ENCODE measurements around the gene C1RL. TPM values are rescaled to one million over a fixed set of nuclear protein-coding genes. Genes with fewer than 3 reads are reported as not detected.
"Not testable (repeated sequence)": the region's sequence is repeated elsewhere in the genome, so short reads cannot be mapped to it uniquely, and the experiment has no call there.

The C1RL gene
- total RNA-seq, 4 donors from 2014 or later: 39.6 to 261 (median 65.0) TPM

DNA sequence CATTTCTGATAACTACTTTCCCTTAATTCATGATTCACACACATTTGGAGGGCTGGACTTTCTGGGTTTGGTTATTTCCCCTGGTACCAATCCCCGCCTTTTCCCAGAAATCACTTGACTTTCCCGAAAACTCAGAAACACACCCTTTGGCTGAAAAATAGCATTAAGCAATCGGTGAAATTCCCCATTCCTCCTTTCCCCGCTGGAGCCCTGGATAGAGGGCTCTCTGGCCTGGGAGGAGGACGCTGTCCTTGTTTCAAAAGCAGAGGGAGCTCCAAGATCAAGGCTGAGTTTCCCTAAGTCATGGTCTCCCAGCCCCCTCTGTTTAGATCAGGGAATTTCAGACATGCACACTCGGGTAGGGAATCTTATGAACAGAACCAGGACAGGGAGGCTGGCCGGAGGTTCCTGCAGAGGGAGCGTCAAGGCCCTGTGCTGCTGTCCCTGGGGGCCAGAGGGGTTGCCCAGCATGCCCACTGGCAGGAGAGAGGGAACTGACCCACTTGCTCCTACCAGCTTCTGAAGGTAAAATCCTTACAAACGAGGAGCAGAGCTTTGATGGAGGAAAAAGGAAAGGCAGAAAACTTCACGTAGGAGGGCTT is 48.6 kb downstream of the C1RL start, which contains the start of gene C1S:
TSS of gene C1S (plus strand) at position 366 of the 602 bp plus-strand sequence. CDS start 1,195 bp downstream, outside the sequence.
- DNase-seq: peak; percentile 54
- in situ Hi-C loops (cut with MboI; ENCODE audit: low pct_ligation_motif_present in 1 of 4, low pct_unique_long_range_greater_than_20kb in 1 of 4, low sequenced_read_pairs in 3 of 4): no loop called here

GRCh38 chr12:7059780-7060179 is 49.2 kb downstream of the C1RL start:
- WGBS, 2 donors (ENCODE audit: low coverage in 1 of 2): 81 to 88% methylated on average over 4 of the region's 4 CpGs
- TF ChIP-seq POLR2AphosphoS5 (IDR thresholded peaks at IDR 0.05) (no peak), POLR2A (IDR thresholded peaks at IDR 0.05) (no peak), EP300 (IDR thresholded peaks at IDR 0.05; ENCODE audit: low read depth) (no peak)
- TF ChIP-seq, protein P1, sequence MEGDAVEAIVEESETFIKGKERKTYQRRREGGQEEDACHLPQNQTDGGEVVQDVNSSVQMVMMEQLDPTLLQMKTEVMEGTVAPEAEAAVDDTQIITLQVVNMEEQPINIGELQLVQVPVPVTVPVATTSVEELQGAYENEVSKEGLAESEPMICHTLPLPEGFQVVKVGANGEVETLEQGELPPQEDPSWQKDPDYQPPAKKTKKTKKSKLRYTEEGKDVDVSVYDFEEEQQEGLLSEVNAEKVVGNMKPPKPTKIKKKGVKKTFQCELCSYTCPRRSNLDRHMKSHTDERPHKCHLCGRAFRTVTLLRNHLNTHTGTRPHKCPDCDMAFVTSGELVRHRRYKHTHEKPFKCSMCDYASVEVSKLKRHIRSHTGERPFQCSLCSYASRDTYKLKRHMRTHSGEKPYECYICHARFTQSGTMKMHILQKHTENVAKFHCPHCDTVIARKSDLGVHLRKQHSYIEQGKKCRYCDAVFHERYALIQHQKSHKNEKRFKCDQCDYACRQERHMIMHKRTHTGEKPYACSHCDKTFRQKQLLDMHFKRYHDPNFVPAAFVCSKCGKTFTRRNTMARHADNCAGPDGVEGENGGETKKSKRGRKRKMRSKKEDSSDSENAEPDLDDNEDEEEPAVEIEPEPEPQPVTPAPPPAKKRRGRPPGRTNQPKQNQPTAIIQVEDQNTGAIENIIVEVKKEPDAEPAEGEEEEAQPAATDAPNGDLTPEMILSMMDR (IDR thresholded peaks at IDR 0.05): no peak
- Histone ChIP-seq H3K4me1 (peaks cover 0 to 20% (median 8%) of the 10 kb centered on the region in 4 donors), H3K9me3 (no peaks in the 10 kb centered on the region), H3K27me3 (no peaks in the 10 kb centered on the region), H3K36me3 (no peaks in the 10 kb centered on the region), H3K4me3 (no peak overlapping the region), H3K27ac (peak overlapping the region; percentile 66 to 85 (median 78))
- in situ Hi-C loops (cut with MboI; ENCODE audit: low pct_ligation_motif_present in 1 of 4, low pct_unique_long_range_greater_than_20kb in 1 of 4, low sequenced_read_pairs in 3 of 4): no loop called here
- intact Hi-C loops (cut with DNase I; ENCODE audit: low total_unique reads): loop anchor here (2.0 kb wide), 2 partner anchors 33 to 49 kb away; partner anchors contain the start of genes C1R and C1RL
- no peak for DNase-seq

More for the DNA sequence above, 48.6 kb downstream of the C1RL start, which contains the start of gene C1S:
- no peaks in the 10 kb centered on the region for H3K27me3 ChIP-seq
- peak within 1 kb of the TSS; percentile 72 to 85 (median 82) for H3K27ac ChIP-seq
- no peaks in the 10 kb centered on the region for H3K9me3 ChIP-seq
- intact Hi-C loops (cut with DNase I; ENCODE audit: low total_unique reads): loop anchor here (2.0 kb wide), 2 partner anchors 32 to 48 kb away; partner anchors contain the start of genes C1R and C1RL
- H3K36me3 ChIP-seq: no peaks in the 10 kb centered on the region
- peaks cover 0 to 20% (median 8%) of the 10 kb centered on the region in 4 donors for H3K4me1 ChIP-seq
- TF ChIP-seq POLR2A (IDR thresholded peaks at IDR 0.05) (peak; percentile 69), EP300 (IDR thresholded peaks at IDR 0.05; ENCODE audit: low read depth) (peak; percentile 65), POLR2AphosphoS5 (IDR thresholded peaks at IDR 0.05) (peak; percentile 71 to 77 (median 73))
- TF ChIP-seq, protein P1 (IDR thresholded peaks at IDR 0.05): peak; percentile 48 to 73 (median 62)
- peak within 1 kb of the TSS; percentile 14 to 49 (median 24) for H3K4me3 ChIP-seq
- 50% methylated on average over 2 to 10 of the region's 10 CpGs for WGBS, 2 donors (ENCODE audit: low coverage in 1 of 2)

- intact Hi-C loops (cut with DNase I; ENCODE audit: low total_unique reads): no loop called here
- H3K27ac ChIP-seq: no peak overlapping the region
- in situ Hi-C loops (cut with MboI; ENCODE audit: low pct_ligation_motif_present in 1 of 4, low pct_unique_long_range_greater_than_20kb in 1 of 4, low sequenced_read_pairs in 3 of 4): no loop called here
- DNase-seq: no peak
- no peaks in the 10 kb centered on the region for H3K27me3 ChIP-seq
- no peak overlapping the region for H3K4me3 ChIP-seq
- no peaks in the 10 kb centered on the region for H3K36me3 ChIP-seq
- WGBS, 2 donors (ENCODE audit: low coverage in 1 of 2): 93 to 95% methylated on average over 6 to 9 of the region's 9 CpGs
- peaks cover 0 to 20% (median 8%) of the 10 kb centered on the region in 4 donors for H3K4me1 ChIP-seq
- TF ChIP-seq POLR2A (IDR thresholded peaks at IDR 0.05) (no peak), POLR2AphosphoS5 (IDR thresholded peaks at IDR 0.05) (no peak)
- TF ChIP-seq, protein P1 (IDR thresholded peaks at IDR 0.05): no peak
- H3K9me3 ChIP-seq: no peaks in the 10 kb centered on the region
These were observed 50.1 kb downstream of the C1RL start for GRCh38 chr12:7058850-7059395.

DNA sequence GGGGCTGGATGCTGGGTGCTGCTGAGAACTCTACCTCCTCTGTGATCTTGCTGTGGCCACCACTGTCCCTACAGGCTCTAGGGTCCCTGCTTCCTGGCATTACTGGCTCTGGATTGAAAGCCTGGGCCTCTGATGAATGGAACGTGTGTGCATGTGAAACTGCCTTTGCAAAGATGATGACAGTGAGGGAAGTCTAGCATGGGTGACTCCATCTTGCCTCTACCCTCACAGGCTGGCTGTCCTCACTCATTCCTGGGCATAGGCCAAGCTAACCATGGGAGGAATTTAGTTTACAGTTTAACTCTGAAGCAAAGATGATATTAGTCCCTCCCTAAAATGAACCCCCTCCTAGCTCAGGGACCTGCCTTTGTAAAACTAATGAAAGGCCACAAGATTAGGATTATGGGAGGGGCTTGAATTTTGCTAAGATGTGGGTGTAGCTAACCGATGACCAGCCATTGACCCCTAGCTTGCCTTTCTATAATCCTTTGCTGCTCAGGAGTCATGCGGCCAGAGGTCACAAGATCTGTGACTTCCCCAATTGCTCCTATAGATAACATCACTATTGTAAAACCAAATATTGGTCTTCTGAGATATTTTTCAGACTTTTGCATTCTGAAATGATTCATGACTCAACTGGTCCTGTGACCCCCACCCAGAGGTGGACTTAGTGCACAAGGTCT is 50.7 kb downstream of the C1RL start:
- H3K4me1 ChIP-seq: peaks cover 0 to 14% (median 8%) of the 10 kb centered on the region in 4 donors
- no peak overlapping the region for H3K4me3 ChIP-seq
- H3K36me3 ChIP-seq: no peaks in the 10 kb centered on the region
- H3K27me3 ChIP-seq: peaks cover 2% of the 10 kb centered on the region
- WGBS, 2 donors (ENCODE audit: low coverage in 1 of 2): 85% methylated on average over 3 of the region's 3 CpGs; no CpG with 5 or more reads in 1 of the 2 donors
- in situ Hi-C loops (cut with MboI; ENCODE audit: low pct_ligation_motif_present in 1 of 4, low pct_unique_long_range_greater_than_20kb in 1 of 4, low sequenced_read_pairs in 3 of 4) (no loop called here), intact Hi-C loops (cut with DNase I; ENCODE audit: low total_unique reads) (no loop called here)
- H3K27ac ChIP-seq: no peak overlapping the region
- TF ChIP-seq POLR2AphosphoS5 (IDR thresholded peaks at IDR 0.05) (no peak), POLR2A (IDR thresholded peaks at IDR 0.05) (no peak), EP300 (IDR thresholded peaks at IDR 0.05; ENCODE audit: low read depth) (no peak)
- TF ChIP-seq, protein P1 (IDR thresholded peaks at IDR 0.05): no peak
- DNase-seq: no peak
- H3K9me3 ChIP-seq: no peaks in the 10 kb centered on the region

DNA sequence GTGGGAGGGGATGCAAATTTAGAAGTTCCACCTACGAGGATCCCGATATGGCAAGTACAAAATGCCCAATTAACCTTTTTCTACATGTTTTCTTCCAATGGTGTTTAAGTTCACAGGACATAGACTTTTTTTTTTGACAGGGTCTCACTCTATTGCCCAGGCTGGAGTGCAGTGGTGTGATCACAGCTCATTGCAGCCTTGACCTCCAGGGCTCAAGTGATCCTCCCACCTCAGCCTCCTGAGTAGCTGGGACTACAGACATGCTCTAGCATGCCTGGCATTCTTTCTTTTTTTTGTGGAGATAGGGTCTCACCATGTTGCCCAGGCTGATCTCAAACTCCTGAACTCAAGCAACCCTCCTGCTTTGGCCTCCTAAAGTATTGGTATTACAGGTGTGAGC is 53.3 kb downstream of the C1RL start:
- H3K27me3 ChIP-seq; in situ Hi-C loops (cut with MboI; ENCODE audit: low pct_ligation_motif_present in 1 of 4, low pct_unique_long_range_greater_than_20kb in 1 of 4, low sequenced_read_pairs in 3 of 4); DNase-seq; intact Hi-C loops (cut with DNase I; ENCODE audit: low total_unique reads); H3K36me3 ChIP-seq; H3K27ac ChIP-seq; H3K9me3 ChIP-seq; H3K4me3 ChIP-seq; H3K4me1 ChIP-seq: not testable (repeated sequence)
- WGBS, 2 donors (ENCODE audit: low coverage in 1 of 2): 60 to 91% methylated on average over 2 of the region's 2 CpGs
